ENCODE data around the gene GRIK4.

Gene GRIK4

DNA sequence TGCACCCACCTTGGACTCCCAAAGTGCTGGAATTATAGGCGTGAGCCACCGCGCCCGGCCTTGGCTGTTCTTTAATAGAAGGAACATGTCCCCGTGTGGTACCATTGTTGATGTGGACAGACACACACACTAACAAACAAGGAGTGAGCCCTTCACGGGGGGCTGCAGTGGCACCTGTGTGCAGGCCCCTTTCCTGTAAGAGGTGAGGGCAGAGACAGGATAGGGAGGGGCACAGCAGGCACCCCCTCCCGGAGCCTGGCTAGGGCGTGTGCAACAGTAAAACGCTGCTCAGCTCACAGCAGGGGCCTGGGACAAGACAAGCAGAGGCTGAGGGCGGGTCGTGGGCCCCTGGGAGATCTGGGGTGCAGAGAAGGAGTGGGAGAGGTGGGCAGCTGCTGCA lies 37.8 kb downstream of the GRIK4 start:
- Histone ChIP-seq H2AFZ (ENCODE audit: low read length) (no peak overlapping the region), H4K20me1 (ENCODE audit: insufficient read depth, low read length, poor library complexity, severe bottlenecking) (no peaks in the 10 kb centered on the region), H3K9me3 (ENCODE audit: insufficient read depth, low read depth, low read length) (no peaks in the 10 kb centered on the region), H3K4me3 (ENCODE audit: low read length, poor library complexity, severe bottlenecking) (no peak overlapping the region), H3K9ac (ENCODE audit: low read depth, low read length, poor library complexity, severe bottlenecking) (no peak overlapping the region), H3K36me3 (ENCODE audit: insufficient read depth, low read length) (no peaks in the 10 kb centered on the region), H3F3A (ENCODE audit: low read depth) (no peaks in the 10 kb centered on the region), H3K9me2 (replicated peaks; ENCODE audit: low read depth, low read length) (no peaks in the 10 kb centered on the region), H3K4me1 (ENCODE audit: insufficient read depth, low read length, poor library complexity, severe bottlenecking) (peaks cover 6% of the 10 kb centered on the region), H3K4me2 (ENCODE audit: low read depth, low read length, poor library complexity, severe bottlenecking) (no peak overlapping the region), H3K79me2 (ENCODE audit: insufficient read depth, low read length) (no peaks in the 10 kb centered on the region), H3K27me3 (ENCODE audit: insufficient read depth, low read length, poor library complexity, severe bottlenecking) (no peaks in the 10 kb centered on the region)
- TF ChIP-seq EZH2phosphoT487 (IDR thresholded peaks at IDR 0.05; ENCODE audit: borderline replicate concordance): no peak
- TF ChIP-seq, protein P1, sequence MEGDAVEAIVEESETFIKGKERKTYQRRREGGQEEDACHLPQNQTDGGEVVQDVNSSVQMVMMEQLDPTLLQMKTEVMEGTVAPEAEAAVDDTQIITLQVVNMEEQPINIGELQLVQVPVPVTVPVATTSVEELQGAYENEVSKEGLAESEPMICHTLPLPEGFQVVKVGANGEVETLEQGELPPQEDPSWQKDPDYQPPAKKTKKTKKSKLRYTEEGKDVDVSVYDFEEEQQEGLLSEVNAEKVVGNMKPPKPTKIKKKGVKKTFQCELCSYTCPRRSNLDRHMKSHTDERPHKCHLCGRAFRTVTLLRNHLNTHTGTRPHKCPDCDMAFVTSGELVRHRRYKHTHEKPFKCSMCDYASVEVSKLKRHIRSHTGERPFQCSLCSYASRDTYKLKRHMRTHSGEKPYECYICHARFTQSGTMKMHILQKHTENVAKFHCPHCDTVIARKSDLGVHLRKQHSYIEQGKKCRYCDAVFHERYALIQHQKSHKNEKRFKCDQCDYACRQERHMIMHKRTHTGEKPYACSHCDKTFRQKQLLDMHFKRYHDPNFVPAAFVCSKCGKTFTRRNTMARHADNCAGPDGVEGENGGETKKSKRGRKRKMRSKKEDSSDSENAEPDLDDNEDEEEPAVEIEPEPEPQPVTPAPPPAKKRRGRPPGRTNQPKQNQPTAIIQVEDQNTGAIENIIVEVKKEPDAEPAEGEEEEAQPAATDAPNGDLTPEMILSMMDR (conservative IDR thresholded peaks at IDR 0.05; ENCODE audit: low read length): no peak

DNA sequence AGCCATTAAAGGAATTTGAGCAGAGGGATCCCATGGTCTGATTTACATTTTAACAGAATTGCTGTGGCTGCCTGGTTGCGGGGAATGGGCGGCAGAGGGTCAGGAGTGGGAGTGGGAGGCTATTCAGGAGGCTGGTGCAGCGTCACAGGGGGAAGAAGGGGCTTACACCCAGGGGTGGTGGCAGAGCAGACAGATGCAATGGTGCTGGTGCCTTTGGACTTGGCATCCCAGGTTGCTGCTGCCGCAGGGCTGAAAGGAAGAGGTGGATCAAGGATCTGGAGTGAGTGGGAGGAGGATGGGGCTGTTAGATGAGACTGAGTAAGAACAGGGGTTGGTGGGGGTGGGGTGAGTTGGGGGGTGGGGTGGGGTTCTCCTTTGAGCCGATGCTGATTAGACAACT lies 38.5 kb downstream of the GRIK4 start:
- Histone ChIP-seq H3K79me2 (ENCODE audit: insufficient read depth, low read length) (no peaks in the 10 kb centered on the region), H3K9ac (ENCODE audit: low read depth, low read length, poor library complexity, severe bottlenecking) (no peak overlapping the region), H4K20me1 (ENCODE audit: insufficient read depth, low read length, poor library complexity, severe bottlenecking) (no peaks in the 10 kb centered on the region), H3K9me2 (replicated peaks; ENCODE audit: low read depth, low read length) (no peaks in the 10 kb centered on the region), H3K36me3 (ENCODE audit: insufficient read depth, low read length) (no peaks in the 10 kb centered on the region), H3K4me2 (ENCODE audit: low read depth, low read length, poor library complexity, severe bottlenecking) (no peak overlapping the region), H3K9me3 (ENCODE audit: insufficient read depth, low read depth, low read length) (no peaks in the 10 kb centered on the region), H3F3A (ENCODE audit: low read depth) (no peaks in the 10 kb centered on the region), H3K27me3 (ENCODE audit: insufficient read depth, low read length, poor library complexity, severe bottlenecking) (no peaks in the 10 kb centered on the region), H3K4me3 (ENCODE audit: low read length, poor library complexity, severe bottlenecking) (no peak overlapping the region), H2AFZ (ENCODE audit: low read length) (no peak overlapping the region), H3K4me1 (ENCODE audit: insufficient read depth, low read length, poor library complexity, severe bottlenecking) (peaks cover 6% of the 10 kb centered on the region)
- TF ChIP-seq EZH2phosphoT487 (IDR thresholded peaks at IDR 0.05; ENCODE audit: borderline replicate concordance): no peak
- TF ChIP-seq, protein P1 (conservative IDR thresholded peaks at IDR 0.05; ENCODE audit: low read length): no peak

DNA sequence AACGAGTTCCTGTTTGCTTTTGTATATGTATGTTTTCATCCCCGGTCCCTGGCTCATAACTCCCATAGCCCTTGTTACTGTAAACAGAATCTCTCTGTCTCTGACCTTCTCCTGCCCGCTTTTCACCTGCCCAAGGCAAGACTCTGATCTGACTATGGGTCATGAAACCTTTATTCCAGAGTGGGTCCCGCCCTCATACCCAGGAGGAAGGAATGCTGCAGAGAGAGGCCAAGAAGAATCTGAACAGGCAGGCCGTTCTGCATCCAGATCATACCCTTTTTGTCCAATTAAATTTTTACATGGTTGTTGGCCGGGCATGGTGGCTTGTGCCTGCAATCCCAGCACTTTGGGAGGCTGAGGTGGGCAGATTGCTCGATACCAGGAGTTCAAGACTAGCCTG lies 39.6 kb downstream of the GRIK4 start:
- no peak overlapping the region for H2AFZ ChIP-seq (ENCODE audit: low read length)
- TF ChIP-seq EZH2phosphoT487 (IDR thresholded peaks at IDR 0.05; ENCODE audit: borderline replicate concordance): no peak
- TF ChIP-seq, protein P1 (conservative IDR thresholded peaks at IDR 0.05; ENCODE audit: low read length): no peak
- H3K36me3 ChIP-seq (ENCODE audit: insufficient read depth, low read length): no peaks in the 10 kb centered on the region
- no peaks in the 10 kb centered on the region for H3F3A ChIP-seq (ENCODE audit: low read depth)
- no peaks in the 10 kb centered on the region for H3K9me2 ChIP-seq (replicated peaks; ENCODE audit: low read depth, low read length)
- H3K79me2 ChIP-seq (ENCODE audit: insufficient read depth, low read length): no peaks in the 10 kb centered on the region
- H3K4me1 ChIP-seq (ENCODE audit: insufficient read depth, low read length, poor library complexity, severe bottlenecking): peaks cover 6% of the 10 kb centered on the region
- H3K27me3 ChIP-seq (ENCODE audit: insufficient read depth, low read length, poor library complexity, severe bottlenecking): no peaks in the 10 kb centered on the region
- H3K4me2 ChIP-seq (ENCODE audit: low read depth, low read length, poor library complexity, severe bottlenecking): no peak overlapping the region
- no peaks in the 10 kb centered on the region for H4K20me1 ChIP-seq (ENCODE audit: insufficient read depth, low read length, poor library complexity, severe bottlenecking)
- H3K9ac ChIP-seq (ENCODE audit: low read depth, low read length, poor library complexity, severe bottlenecking): no peak overlapping the region
- H3K4me3 ChIP-seq (ENCODE audit: low read length, poor library complexity, severe bottlenecking): no peak overlapping the region
- H3K9me3 ChIP-seq (ENCODE audit: insufficient read depth, low read depth, low read length): no peaks in the 10 kb centered on the region
